ENCODE results near the gene LNX1.

The LNX1 gene

DNA sequence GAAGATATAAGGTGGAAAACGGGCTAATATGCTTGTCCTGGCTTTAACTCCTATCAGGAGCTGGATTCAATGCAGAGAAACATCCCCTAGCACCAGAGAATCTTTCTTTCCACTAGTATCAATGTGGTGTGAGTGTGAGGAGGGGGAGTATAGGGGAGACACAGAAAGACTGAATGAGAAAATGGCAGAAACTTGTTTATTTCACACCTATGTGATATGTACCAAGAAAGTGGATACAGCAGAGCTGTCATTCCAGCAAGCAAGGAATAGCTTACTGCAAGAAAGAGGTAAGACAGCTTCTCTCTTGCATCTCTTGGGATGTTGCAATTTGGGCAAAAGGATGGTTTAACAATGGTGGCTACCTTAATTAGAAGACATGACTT, 105.6 kb downstream of the LNX1 start:
- H3K9ac ChIP-seq (ENCODE audit: low read length), result no peak overlapping the region
- DNase-seq, result peak in 1 of 2 donors; percentile 46
- no peak overlapping the region for H4K91ac ChIP-seq (ENCODE audit: low read depth, low read length)
- no peak overlapping the region for H2AFZ ChIP-seq (ENCODE audit: insufficient read depth, low read length, poor library complexity)
- H2BK12ac ChIP-seq (ENCODE audit: low read length), result no peak overlapping the region
- H3K79me1 ChIP-seq (ENCODE audit: low read length), result no peaks in the 10 kb centered on the region
- H3K4me1 ChIP-seq (ENCODE audit: control insufficient read depth in 1 of 2, insufficient read depth in 2 of 2, low read length in 2 of 2), result peaks cover 0 to 2% of the 10 kb centered on the region in 2 experiments
- no peak overlapping the region for H2BK120ac ChIP-seq (ENCODE audit: insufficient read depth, low read length, poor library complexity)
- H3K27me3 ChIP-seq (ENCODE audit: insufficient read depth, low read length), result no peaks in the 10 kb centered on the region
- H3K14ac ChIP-seq (ENCODE audit: low read length), result no peak overlapping the region
- H2AK5ac ChIP-seq (ENCODE audit: low read length), result no peak overlapping the region
- no peak overlapping the region for H2BK5ac ChIP-seq (ENCODE audit: low read depth, low read length, poor library complexity)
- H3K18ac ChIP-seq (ENCODE audit: low read length), result no peak overlapping the region
- no peak overlapping the region for H3K23ac ChIP-seq (ENCODE audit: low read length)
- no peak overlapping the region for H3K4ac ChIP-seq (ENCODE audit: low read depth, low read length)
- H4K8ac ChIP-seq (ENCODE audit: low read depth, low read length), result no peak overlapping the region
- H4K12ac ChIP-seq (ENCODE audit: low read depth, low read length), result no peak overlapping the region
- no peak overlapping the region for H3K4me2 ChIP-seq (ENCODE audit: low read length)
- H3K27ac ChIP-seq (ENCODE audit: low read depth, low read length), result no peak overlapping the region
- H3K79me2 ChIP-seq (ENCODE audit: control insufficient read depth, insufficient read depth, low read length, poor library complexity), result no peaks in the 10 kb centered on the region
- WGBS (ENCODE audit: extremely low coverage, insufficient coverage, insufficient read length), result no CpG with 5 or more reads among the region's 1 CpG
- peaks cover 2% of the 10 kb centered on the region in 2 experiments for H3K36me3 ChIP-seq (ENCODE audit: control insufficient read depth in 1 of 2, insufficient read depth in 2 of 2, low read length in 2 of 2)
- H3K4me3 ChIP-seq (ENCODE audit: low read depth, low read length), result no peak overlapping the region
- no peaks in the 10 kb centered on the region for H3K9me3 ChIP-seq (ENCODE audit: insufficient read depth, low read depth, low read length)

GRCh38 chr4:53484911-53485657, 106.2 kb downstream of the LNX1 start:
- no peak overlapping the region for H3K9ac ChIP-seq (ENCODE audit: low read length)
- H3K9me3 ChIP-seq (ENCODE audit: insufficient read depth, low read depth, low read length), result no peaks in the 10 kb centered on the region
- no peak overlapping the region for H4K91ac ChIP-seq (ENCODE audit: low read depth, low read length)
- H3K14ac ChIP-seq (ENCODE audit: low read length), result no peak overlapping the region
- no peak overlapping the region for H2BK120ac ChIP-seq (ENCODE audit: insufficient read depth, low read length, poor library complexity)
- no peak overlapping the region for H2AFZ ChIP-seq (ENCODE audit: insufficient read depth, low read length, poor library complexity)
- no peak overlapping the region for H4K8ac ChIP-seq (ENCODE audit: low read depth, low read length)
- H3K27me3 ChIP-seq (ENCODE audit: insufficient read depth, low read length), result no peaks in the 10 kb centered on the region
- no peak overlapping the region for H3K4me3 ChIP-seq (ENCODE audit: low read depth, low read length)
- no peak overlapping the region for H2BK5ac ChIP-seq (ENCODE audit: low read depth, low read length, poor library complexity)
- peaks cover 0 to 2% of the 10 kb centered on the region in 2 experiments for H3K4me1 ChIP-seq (ENCODE audit: control insufficient read depth in 1 of 2, insufficient read depth in 2 of 2, low read length in 2 of 2)
- WGBS (ENCODE audit: extremely low coverage, insufficient coverage, insufficient read length), result no CpG with 5 or more reads among the region's 5 CpGs
- no peaks in the 10 kb centered on the region for H3K79me1 ChIP-seq (ENCODE audit: low read length)
- H3K4me2 ChIP-seq (ENCODE audit: low read length), result no peak overlapping the region
- no peaks in the 10 kb centered on the region for H3K79me2 ChIP-seq (ENCODE audit: control insufficient read depth, insufficient read depth, low read length, poor library complexity)
- H3K27ac ChIP-seq (ENCODE audit: low read depth, low read length), result no peak overlapping the region
- no peak overlapping the region for H3K4ac ChIP-seq (ENCODE audit: low read depth, low read length)
- no peak overlapping the region for H3K23ac ChIP-seq (ENCODE audit: low read length)
- peaks cover 2% of the 10 kb centered on the region in 2 experiments for H3K36me3 ChIP-seq (ENCODE audit: control insufficient read depth in 1 of 2, insufficient read depth in 2 of 2, low read length in 2 of 2)
- no peak overlapping the region for H4K12ac ChIP-seq (ENCODE audit: low read depth, low read length)
- no peak for DNase-seq
- H2BK12ac ChIP-seq (ENCODE audit: low read length), result no peak overlapping the region
- no peak overlapping the region for H3K18ac ChIP-seq (ENCODE audit: low read length)
- no peak overlapping the region for H2AK5ac ChIP-seq (ENCODE audit: low read length)

GRCh38 chr4:53483250-53483649, 108.0 kb downstream of the LNX1 start:
- Histone ChIP-seq H3K4me1 (ENCODE audit: control insufficient read depth in 1 of 2, insufficient read depth in 2 of 2, low read length in 2 of 2) (peaks cover 0 to 2% of the 10 kb centered on the region in 2 experiments), H3K23ac (ENCODE audit: low read length) (no peak overlapping the region), H2BK12ac (ENCODE audit: low read length) (no peak overlapping the region), H3K14ac (ENCODE audit: low read length) (no peak overlapping the region), H2AK5ac (ENCODE audit: low read length) (no peak overlapping the region), H3K79me2 (ENCODE audit: control insufficient read depth, insufficient read depth, low read length, poor library complexity) (no peaks in the 10 kb centered on the region), H3K9me3 (ENCODE audit: insufficient read depth, low read depth, low read length) (no peaks in the 10 kb centered on the region), H2AFZ (ENCODE audit: insufficient read depth, low read length, poor library complexity) (no peak overlapping the region), H3K4me2 (ENCODE audit: low read length) (no peak overlapping the region), H4K12ac (ENCODE audit: low read depth, low read length) (no peak overlapping the region), H3K18ac (ENCODE audit: low read length) (no peak overlapping the region), H3K36me3 (ENCODE audit: control insufficient read depth in 1 of 2, insufficient read depth in 2 of 2, low read length in 2 of 2) (peaks cover 2% of the 10 kb centered on the region in 2 experiments), H3K27ac (ENCODE audit: low read depth, low read length) (no peak overlapping the region), H3K27me3 (ENCODE audit: insufficient read depth, low read length) (no peaks in the 10 kb centered on the region), H3K79me1 (ENCODE audit: low read length) (no peaks in the 10 kb centered on the region), H4K91ac (ENCODE audit: low read depth, low read length) (no peak overlapping the region), H2BK5ac (ENCODE audit: low read depth, low read length, poor library complexity) (no peak overlapping the region), H2BK120ac (ENCODE audit: insufficient read depth, low read length, poor library complexity) (no peak overlapping the region), H3K4me3 (ENCODE audit: low read depth, low read length) (no peak overlapping the region), H3K4ac (ENCODE audit: low read depth, low read length) (no peak overlapping the region), H4K8ac (ENCODE audit: low read depth, low read length) (no peak overlapping the region), H3K9ac (ENCODE audit: low read length) (no peak overlapping the region)
- DNase-seq, result no peak
- no CpG with 5 or more reads among the region's 1 CpG for WGBS (ENCODE audit: extremely low coverage, insufficient coverage, insufficient read length)

DNA sequence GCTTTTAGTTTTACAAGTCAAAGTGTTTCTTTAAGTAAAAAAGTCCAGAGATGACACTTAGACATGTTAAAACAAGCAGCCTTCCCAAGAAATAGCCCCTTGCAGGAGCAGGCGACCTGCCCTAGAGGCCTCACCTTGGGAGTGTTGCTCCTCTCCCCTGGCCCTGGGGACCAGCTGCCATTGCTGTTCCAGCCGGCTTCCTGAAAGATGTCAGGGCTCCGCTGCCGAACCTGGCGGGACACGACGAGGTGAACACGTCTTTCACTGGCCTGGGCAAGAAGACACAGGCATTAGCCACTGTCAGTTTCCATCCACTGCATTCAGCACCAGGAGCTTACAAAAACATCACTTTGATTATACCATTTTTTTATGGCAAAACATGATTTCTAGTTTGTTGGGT, 109.7 kb downstream of the LNX1 start:
- Histone ChIP-seq H4K12ac (ENCODE audit: low read depth, low read length) (no peak overlapping the region), H3K27me3 (ENCODE audit: insufficient read depth, low read length) (no peaks in the 10 kb centered on the region), H3K9ac (ENCODE audit: low read length) (no peak overlapping the region), H3K18ac (ENCODE audit: low read length) (no peak overlapping the region), H2BK5ac (ENCODE audit: low read depth, low read length, poor library complexity) (no peak overlapping the region), H3K9me3 (ENCODE audit: insufficient read depth, low read depth, low read length) (no peaks in the 10 kb centered on the region), H3K4me2 (ENCODE audit: low read length) (no peak overlapping the region), H4K91ac (ENCODE audit: low read depth, low read length) (no peak overlapping the region), H3K79me1 (ENCODE audit: low read length) (no peaks in the 10 kb centered on the region), H3K4me1 (ENCODE audit: control insufficient read depth in 1 of 2, insufficient read depth in 2 of 2, low read length in 2 of 2) (peaks cover 4 to 6% of the 10 kb centered on the region in 2 experiments), H2BK12ac (ENCODE audit: low read length) (no peak overlapping the region), H3K4ac (ENCODE audit: low read depth, low read length) (no peak overlapping the region), H3K27ac (ENCODE audit: low read depth, low read length) (no peak overlapping the region), H4K8ac (ENCODE audit: low read depth, low read length) (no peak overlapping the region), H2AFZ (ENCODE audit: insufficient read depth, low read length, poor library complexity) (no peak overlapping the region), H3K36me3 (ENCODE audit: control insufficient read depth in 1 of 2, insufficient read depth in 2 of 2, low read length in 2 of 2) (peaks cover 2% of the 10 kb centered on the region in 2 experiments), H3K14ac (ENCODE audit: low read length) (no peak overlapping the region), H2BK120ac (ENCODE audit: insufficient read depth, low read length, poor library complexity) (no peak overlapping the region), H3K23ac (ENCODE audit: low read length) (no peak overlapping the region), H2AK5ac (ENCODE audit: low read length) (no peak overlapping the region), H3K4me3 (ENCODE audit: low read depth, low read length) (no peak overlapping the region), H3K79me2 (ENCODE audit: control insufficient read depth, insufficient read depth, low read length, poor library complexity) (no peaks in the 10 kb centered on the region)
- no CpG with 5 or more reads among the region's 8 CpGs for WGBS (ENCODE audit: extremely low coverage, insufficient coverage, insufficient read length)
- no peak for DNase-seq
